Stimulated activated CD8-positive, alpha-beta memory T cell treated with anti-CD3 and anti-CD28 coated beads, Interleukin-4, amount 100 ng/mL, for 1 hour (primary cell): ENCODE measurements around the gene PPM1H.

Experiments used
- DNase-seq, 2 donors: peaks; one replicate each; pipeline ENCODE4 v3.0.0-alpha.2; 2020; ENCODE audit warnings: low read depth in 2 of 2, low spot score in 1 of 2

The PPM1H gene

DNA sequence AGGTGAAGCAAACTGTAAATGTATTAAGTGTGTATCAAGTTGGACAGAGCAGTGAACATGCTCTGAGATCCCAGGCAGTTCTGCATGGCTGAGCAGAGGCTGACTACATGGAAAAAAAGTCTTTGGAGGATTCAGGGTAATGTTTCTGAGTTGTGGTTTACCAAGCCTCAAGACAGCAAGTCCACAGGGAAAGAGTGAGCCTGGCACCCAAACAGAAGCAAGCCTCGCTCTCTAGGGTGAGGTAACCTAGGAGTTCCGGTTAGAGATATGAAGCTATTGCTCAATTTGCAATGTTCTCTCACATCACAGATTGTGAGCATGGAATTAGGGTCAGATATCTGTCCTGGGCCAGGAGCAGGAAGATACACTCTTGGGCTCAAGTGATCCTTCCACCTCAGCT lies 309.7 kb downstream of the PPM1H start:
- no peak for DNase-seq

DNA sequence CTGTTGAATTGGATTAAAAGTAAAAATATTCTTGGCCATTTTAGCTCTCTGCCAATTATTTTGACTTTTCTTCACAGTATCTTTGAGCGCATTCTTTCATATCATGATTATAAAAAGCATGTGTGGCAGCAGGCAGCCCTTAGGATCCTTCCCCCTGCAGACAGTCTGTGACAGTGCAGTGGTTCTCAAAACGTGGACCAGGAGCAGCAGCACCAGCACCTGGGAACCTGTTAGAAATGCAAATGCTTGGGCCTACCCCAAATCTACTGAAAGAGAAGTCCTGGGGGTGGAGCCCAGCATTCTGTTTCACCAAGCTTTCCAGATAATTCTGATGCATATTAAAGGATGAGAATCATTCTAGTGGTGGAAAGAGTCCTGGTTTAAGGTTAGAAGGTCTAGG lies 312.8 kb downstream of the PPM1H start:
- no peak for DNase-seq

DNA sequence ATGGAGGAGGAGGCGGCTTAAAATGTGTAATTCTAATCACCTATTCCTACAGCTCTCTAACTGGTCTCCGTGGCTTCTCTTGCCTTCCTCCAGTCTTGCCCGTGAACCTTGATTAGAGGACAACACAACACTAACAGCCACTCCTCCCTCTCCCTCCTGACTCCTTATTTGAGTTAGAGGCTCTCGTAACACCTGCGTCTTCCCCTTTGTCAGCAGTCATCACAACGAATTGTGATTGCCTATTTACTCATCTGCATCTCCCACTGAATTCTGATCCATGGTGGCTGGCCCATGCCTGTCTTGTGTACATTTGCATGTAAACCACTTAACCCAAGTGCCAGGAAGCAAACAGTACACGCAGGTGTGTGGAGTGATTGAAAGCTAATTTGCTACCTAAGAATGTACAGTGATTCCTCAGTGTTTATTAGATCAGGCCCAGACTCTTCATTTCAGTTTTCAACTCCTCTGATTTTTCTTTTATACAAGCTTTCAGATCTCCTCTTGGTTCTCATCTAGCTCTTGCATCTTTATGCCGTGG lies 313.8 kb downstream of the PPM1H start:
- DNase-seq: no peak

GRCh38 chr12:62618930-62619329 lies 316.0 kb downstream of the PPM1H start:
- no peak for DNase-seq

DNA sequence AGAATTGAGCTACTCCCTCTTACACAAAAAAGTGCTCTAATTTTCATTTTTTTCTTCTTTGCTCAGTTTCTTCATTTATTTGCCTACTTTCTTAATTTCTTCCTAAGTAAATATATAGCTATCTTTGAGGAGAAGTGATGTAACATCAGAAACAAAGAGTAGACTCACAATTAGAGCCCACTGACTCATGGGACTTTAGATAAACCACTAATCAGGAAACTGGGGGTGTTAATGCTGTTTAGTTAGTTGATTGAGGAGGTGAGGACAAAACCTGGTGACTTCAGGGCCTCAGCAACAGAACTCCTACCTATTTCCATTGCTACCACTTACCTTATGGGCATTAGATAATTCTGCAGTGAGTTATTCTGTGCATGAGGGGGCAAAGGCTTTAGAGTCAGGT lies 316.6 kb downstream of the PPM1H start:
- no peak for DNase-seq

GRCh38 chr12:62613081-62613480 lies 321.9 kb downstream of the PPM1H start:
- no peak for DNase-seq

DNA sequence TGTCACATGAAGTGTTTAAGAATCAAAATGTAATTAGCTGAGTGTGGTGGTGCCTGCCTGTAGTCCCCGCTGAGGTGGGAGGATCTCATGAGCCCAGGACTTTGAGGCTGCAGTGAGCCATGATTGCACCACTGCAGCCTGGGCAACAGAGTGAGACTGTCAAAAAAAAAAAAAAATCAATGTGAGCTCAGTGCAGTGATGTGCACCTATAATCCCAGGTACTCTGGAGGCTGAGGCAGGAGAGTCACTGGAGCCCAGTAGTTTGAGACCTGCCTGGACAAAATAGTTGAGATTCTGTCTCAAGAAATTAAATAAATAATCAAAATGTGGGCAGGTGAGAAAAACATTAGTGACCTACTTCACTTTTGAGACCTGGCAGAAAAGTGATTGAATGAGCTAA lies 328.3 kb downstream of the PPM1H start:
- no peak for DNase-seq

- DNase-seq: no peak
Observed at GRCh38 chr12:62605981-62606380, 329.0 kb downstream of the PPM1H start.

DNA sequence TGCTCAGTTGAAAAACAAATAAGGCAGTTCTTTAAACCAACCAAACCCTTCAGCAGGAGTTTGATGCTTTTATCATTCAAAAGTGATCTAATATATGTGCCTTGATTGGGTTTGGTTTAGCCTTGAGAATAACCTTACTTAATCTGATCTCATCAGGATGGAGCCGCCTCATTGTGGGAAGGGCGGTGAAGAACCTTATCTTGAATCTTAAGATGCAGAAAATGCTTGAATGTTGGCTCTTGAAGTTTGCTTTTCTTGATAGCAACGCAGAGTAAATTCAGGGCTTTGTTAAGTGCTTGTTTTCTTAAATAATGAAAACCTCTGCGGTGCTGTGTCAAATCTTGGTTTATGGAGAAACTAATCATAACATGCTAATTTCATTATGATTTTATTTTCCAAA lies 330.1 kb downstream of the PPM1H start:
- DNase-seq: no peak

- no peak for DNase-seq
Observed at GRCh38 chr12:62604373-62604772, 330.6 kb downstream of the PPM1H start.

DNA sequence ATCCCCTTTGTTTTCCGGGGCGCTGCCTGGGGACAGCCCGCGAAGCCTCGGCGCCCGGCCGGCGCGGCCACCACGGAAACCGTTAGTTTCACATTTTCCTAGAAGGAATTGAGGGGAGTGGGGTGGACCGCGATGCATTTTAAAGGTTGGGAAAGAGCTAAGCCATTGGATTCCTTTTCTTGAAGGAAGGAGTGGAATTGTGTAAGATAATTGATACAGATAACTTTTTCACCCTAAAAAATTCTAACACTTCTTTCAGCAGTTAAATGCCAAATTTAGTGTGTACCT lies 331.2 kb downstream of the PPM1H start:
- no peak for DNase-seq

DNA sequence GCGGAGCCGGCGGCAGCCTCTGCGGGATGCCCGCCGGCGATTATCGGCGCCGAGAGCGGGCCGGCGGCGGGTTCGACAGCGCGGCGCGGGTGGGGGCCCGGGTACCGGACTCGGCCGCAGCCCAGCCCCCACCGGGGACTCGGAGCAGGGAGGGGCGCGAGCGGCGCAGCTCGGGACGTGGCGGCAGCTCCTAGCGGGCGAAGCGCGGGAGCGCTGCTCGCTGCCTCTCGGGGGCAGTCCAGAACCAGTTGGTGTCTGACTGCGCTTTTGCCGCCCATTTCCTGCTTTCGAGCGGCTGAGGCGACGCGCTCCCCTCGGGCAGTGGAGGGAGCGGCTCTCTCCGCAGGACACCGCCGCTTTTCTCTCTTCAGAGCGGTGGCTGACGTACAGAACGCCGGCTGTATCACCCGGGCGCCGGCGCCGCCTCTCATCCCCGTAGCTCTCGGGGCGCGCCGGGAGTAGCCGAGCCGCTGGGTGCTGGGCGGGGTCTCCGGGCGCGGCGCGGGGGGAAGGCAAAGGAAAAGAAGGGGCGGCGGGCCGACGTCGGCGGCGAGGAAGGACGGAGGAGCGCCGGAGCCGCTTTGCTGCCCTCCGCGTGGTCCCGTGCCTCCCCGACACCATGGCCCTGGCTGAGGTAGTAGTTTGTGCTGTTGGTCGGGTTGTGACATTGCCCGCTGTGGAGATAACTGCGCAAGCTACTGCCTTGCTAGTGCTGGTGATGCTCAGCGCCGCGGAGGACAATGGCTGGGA lies 331.7 kb downstream of the PPM1H start:
- DNase-seq: peak; percentile 58 to 60

DNA sequence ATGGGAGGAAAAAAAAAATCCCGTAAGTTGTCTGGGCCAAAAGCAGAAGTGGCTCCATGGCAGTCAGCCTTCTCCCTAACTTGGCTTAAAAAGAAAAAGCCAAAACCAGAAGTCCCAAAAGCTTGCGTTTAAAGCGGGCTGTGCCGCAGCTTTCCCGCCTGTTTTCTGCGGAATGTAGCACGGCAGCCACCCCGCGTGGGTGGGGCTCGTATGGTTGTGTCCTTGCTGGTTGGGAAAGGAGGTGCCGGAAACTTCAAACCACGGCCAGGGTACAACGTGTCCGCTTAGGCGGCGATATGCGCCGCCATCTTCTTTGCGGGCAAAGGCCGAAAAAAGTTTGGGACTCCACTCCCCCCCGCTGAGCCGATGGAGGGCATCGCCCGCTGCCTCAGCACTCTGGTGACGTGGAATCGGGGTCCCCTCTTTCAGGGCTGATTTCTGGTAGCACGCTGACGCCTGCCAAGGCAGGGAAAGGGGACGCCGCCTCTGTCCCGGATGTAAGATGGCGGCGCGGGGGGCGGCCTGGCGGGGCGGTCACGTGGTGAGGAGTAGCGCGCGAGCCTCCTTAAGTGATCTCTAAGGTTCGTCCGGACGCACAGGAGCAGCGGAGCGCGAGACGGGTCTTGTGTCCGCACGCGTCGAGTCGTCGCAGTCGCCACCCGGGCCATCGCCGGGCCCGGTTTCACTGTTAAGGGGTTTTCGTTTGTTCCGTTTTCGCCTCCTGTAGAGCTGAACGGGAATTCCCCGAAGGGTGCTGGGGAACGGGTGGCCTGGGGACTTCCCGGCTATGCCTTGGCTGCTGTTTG lies 332.5 kb downstream of the PPM1H start:
- DNase-seq: peak; percentile 70 to 83

GRCh38 chr12:62601765-62602164 lies 333.2 kb downstream of the PPM1H start:
- no peak for DNase-seq

- no peak for DNase-seq
Observed at GRCh38 chr12:62599854-62600437, 335.0 kb downstream of the PPM1H start.

DNA sequence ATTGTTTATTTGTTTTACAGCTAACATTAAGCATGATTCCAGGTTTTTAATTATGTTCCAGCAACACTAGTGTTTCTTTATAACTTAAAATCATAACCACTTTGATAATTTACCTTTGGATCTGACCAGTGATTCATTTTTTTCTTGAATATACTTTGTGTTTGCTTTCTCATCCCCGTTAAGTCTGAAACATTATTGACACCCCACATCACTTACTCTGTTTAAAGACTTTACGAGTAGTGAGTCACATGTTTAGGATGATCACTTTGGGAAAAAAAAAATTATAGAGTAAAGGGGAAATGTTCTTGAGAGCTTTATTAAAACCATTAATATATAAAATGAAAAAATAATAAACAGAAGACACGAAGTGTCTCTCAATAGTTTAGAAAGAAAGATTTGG lies 336.1 kb downstream of the PPM1H start:
- no peak for DNase-seq

DNA sequence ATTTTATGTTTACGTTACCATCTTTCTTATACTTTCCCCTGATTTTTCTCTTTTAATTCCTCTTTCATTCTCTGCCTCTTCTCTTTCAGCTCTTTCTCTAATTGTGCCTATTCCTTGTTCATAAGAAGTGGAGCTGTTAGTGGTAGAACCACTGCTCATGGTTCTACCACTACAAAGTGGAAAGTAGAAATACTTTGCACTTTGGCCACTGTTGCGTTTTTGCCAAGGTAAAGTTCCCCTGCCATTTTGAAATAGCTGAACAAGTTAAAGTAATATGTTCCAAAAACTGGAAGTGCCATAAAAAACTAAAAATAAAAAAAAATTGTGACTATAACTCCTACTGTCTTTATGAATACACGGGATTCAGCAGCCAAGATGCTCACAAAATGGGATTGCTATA lies 337.7 kb downstream of the PPM1H start:
- DNase-seq: no peak
